Measurements from ENCODE around the gene RAB3IL1. TPM values are rescaled to one million over a fixed set of nuclear protein-coding genes. Genes with fewer than 3 reads are reported as not detected.

RAB3IL1 gene
- total RNA-seq, 2 donors from 2014 or later: 3.7 to 5.9 TPM

GRCh38 chr11:61850687-61851086 lies 66.7 kb downstream of the RAB3IL1 start:
- intact Hi-C loops (cut with DNase I): no loop called here
- no peaks in the 10 kb centered on the region for H3K36me3 ChIP-seq

GRCh38 chr11:61848631-61849030 lies 68.7 kb downstream of the RAB3IL1 start:
- H3K9ac ChIP-seq (ENCODE audit: low read depth in 2 of 2, low read length in 2 of 2): no peak overlapping the region
- no peak for DNase-seq
- TF ChIP-seq CTCF (IDR thresholded peaks at IDR 0.05): no peak
- no peaks in the 10 kb centered on the region for H3K9me3 ChIP-seq
- H3K36me3 ChIP-seq: no peaks in the 10 kb centered on the region
- no peaks in the 10 kb centered on the region for H3K4me1 ChIP-seq
- H3K27me3 ChIP-seq: no peaks in the 10 kb centered on the region
- H3K4me3 ChIP-seq: no peak overlapping the region
- intact Hi-C loops (cut with DNase I): no loop called here
- no peak overlapping the region for H3K27ac ChIP-seq

More at GRCh38 chr11:61850687-61851086, 66.7 kb downstream of the RAB3IL1 start:
- Histone ChIP-seq H3K27ac (no peak overlapping the region), H3K4me1 (no peaks in the 10 kb centered on the region), H3K27me3 (no peaks in the 10 kb centered on the region), H3K9me3 (no peaks in the 10 kb centered on the region), H3K4me3 (no peak overlapping the region), H3K9ac (ENCODE audit: low read depth in 2 of 2, low read length in 2 of 2) (no peak overlapping the region)
- no peak for DNase-seq
- TF ChIP-seq CTCF (IDR thresholded peaks at IDR 0.05): no peak

- intact Hi-C loops (cut with DNase I): no loop called here
- DNase-seq: no peak
- H3K27ac ChIP-seq: no peak overlapping the region
- no peak overlapping the region for H3K4me3 ChIP-seq
- TF ChIP-seq CTCF (IDR thresholded peaks at IDR 0.05): no peak
- H3K27me3 ChIP-seq: no peaks in the 10 kb centered on the region
- H3K9ac ChIP-seq (ENCODE audit: low read depth in 2 of 2, low read length in 2 of 2): no peak overlapping the region
- no peaks in the 10 kb centered on the region for H3K4me1 ChIP-seq
- no peaks in the 10 kb centered on the region for H3K9me3 ChIP-seq
- H3K36me3 ChIP-seq: no peaks in the 10 kb centered on the region
Measured at GRCh38 chr11:61847914-61848581, 69.3 kb downstream of the RAB3IL1 start.

Small RNAs within 50 kb of the gene (microRNA-seq; reads per million reads assigned to microRNA genes)
- not detected for gene MIR6746

Other genes with a start within 250 kb of the RAB3IL1 start
- gene DAGLA, start 237.2 kb downstream of the RAB3IL1 start, total RNA-seq: 10 to 100 TPM in 1 of 2 donors, 1 to 10 TPM in 1; 7.5 to 12.2 TPM
- gene MYRF, start 164.9 kb downstream of the RAB3IL1 start, total RNA-seq: 10 to 100 TPM in 1 of 2 donors, 1 to 10 TPM in 1; 8.8 to 14.9 TPM
- gene TMEM258, start 125.0 kb downstream of the RAB3IL1 start, total RNA-seq: 100 to 1,000 TPM; 119 to 149 TPM
- 10 to 100 TPM; 14.4 to 67.9 TPM for gene FEN1, start 124.7 kb downstream of the RAB3IL1 start, total RNA-seq
- gene FADS1, start 100.6 kb downstream of the RAB3IL1 start, total RNA-seq: 10 to 100 TPM in 1 of 2 donors, 1 to 10 TPM in 1; 6.9 to 17.4 TPM
- 10 to 100 TPM; 13.9 to 38.6 TPM for gene FADS2, start 89.3 kb downstream of the RAB3IL1 start, total RNA-seq
- gene FADS3, start 26.0 kb downstream of the RAB3IL1 start, total RNA-seq: 10 to 100 TPM; 10.4 to 13.3 TPM
- under 1 TPM; 0.58 to 0.77 TPM for gene BEST1, start 32.8 kb upstream of the RAB3IL1 start, total RNA-seq
- 1,000 to 10,000 TPM; 5,286 to 5,395 TPM for gene FTH1, start 50.1 kb upstream of the RAB3IL1 start, total RNA-seq
- gene INCENP, start 206.4 kb upstream of the RAB3IL1 start, total RNA-seq: 10 to 100 TPM; 35.1 to 93.4 TPM